ENCODE data around the gene BMPR1B. TPM values are rescaled to one million over a fixed set of nuclear protein-coding genes. Genes with fewer than 3 reads are reported as not detected.

BMPR1B gene
- total and polyA plus RNA-seq, 2 donors (not counting 1 experiment from before 2014, with no cell fraction given): not detected

DNA sequence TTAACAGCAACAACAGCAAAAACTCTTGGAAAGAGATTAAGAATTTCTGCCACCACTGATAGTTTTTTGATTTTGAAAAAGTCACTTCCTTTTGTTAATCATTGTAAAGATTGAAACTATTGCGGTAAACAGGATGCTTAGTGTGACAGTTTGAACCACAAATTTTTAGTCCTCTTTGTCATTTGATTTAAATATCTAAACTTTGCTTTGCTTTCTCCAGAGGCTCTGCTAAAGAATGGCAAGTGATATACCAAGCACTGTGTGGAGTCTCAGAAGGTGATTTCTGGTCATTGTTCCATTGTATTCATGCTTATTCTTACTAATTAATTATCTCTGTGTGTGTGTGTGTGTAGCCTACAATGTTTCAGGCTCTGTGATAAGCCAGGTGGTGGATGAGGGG lies 155.6 kb downstream of the BMPR1B start:
- DNase-seq (no peak), ATAC-seq (ENCODE audit: low read depth) (no peak)
- Histone ChIP-seq H2AFZ (ENCODE audit: insufficient read depth, low read depth, low read length, poor library complexity, severe bottlenecking) (no peak overlapping the region), H3K79me2 (ENCODE audit: control insufficient read depth, insufficient read depth, low read length) (no peaks in the 10 kb centered on the region), H3K9me3 (ENCODE audit: control extremely low read depth in 1 of 3, control insufficient read depth in 2 of 3, insufficient read depth in 1 of 3, low read length in 2 of 3) (peaks cover 0 to 9% (median 0%) of the 10 kb centered on the region in 3 donors), H3K27me3 (replicated peaks in 1 of 4; ENCODE audit: control extremely low read depth in 1 of 4, control insufficient read depth in 3 of 4, insufficient read depth in 4 of 4, low read length in 3 of 4) (no peaks in the 10 kb centered on the region), H4K20me1 (ENCODE audit: control insufficient read depth, insufficient read depth, low read length, poor library complexity, severe bottlenecking) (no peaks in the 10 kb centered on the region), H3K4me3 (ENCODE audit: control extremely low read depth in 1 of 5, extremely low read depth in 1 of 5, insufficient read depth in 1 of 5, low read depth in 2 of 5, low read length in 4 of 5) (no peak overlapping the region), H3K36me3 (replicated peaks in 1 of 2; ENCODE audit: control extremely low read depth in 1 of 2, control insufficient read depth in 1 of 2, extremely low read depth in 1 of 2, insufficient read depth in 2 of 2, low read length in 1 of 2) (no peaks in the 10 kb centered on the region), H3K27ac (ENCODE audit: low read length in 2 of 2) (no peak overlapping the region), H3K9ac (ENCODE audit: low read length) (no peak overlapping the region), H3K4me1 (ENCODE audit: control insufficient read depth in 2 of 2, insufficient read depth in 2 of 2, low read length in 2 of 2) (no peaks in the 10 kb centered on the region), H3K4me2 (replicated peaks; ENCODE audit: low read depth, low read length, poor library complexity, severe bottlenecking) (no peak overlapping the region)
- TF ChIP-seq EZH2 (IDR thresholded peaks at IDR 0.05; ENCODE audit: borderline replicate concordance, insufficient read depth, low read depth, low read length, poor library complexity, severe bottlenecking): no peak
- TF ChIP-seq, protein P1, sequence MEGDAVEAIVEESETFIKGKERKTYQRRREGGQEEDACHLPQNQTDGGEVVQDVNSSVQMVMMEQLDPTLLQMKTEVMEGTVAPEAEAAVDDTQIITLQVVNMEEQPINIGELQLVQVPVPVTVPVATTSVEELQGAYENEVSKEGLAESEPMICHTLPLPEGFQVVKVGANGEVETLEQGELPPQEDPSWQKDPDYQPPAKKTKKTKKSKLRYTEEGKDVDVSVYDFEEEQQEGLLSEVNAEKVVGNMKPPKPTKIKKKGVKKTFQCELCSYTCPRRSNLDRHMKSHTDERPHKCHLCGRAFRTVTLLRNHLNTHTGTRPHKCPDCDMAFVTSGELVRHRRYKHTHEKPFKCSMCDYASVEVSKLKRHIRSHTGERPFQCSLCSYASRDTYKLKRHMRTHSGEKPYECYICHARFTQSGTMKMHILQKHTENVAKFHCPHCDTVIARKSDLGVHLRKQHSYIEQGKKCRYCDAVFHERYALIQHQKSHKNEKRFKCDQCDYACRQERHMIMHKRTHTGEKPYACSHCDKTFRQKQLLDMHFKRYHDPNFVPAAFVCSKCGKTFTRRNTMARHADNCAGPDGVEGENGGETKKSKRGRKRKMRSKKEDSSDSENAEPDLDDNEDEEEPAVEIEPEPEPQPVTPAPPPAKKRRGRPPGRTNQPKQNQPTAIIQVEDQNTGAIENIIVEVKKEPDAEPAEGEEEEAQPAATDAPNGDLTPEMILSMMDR (IDR thresholded peaks at IDR 0.05): no peak
- no CpG with 5 or more reads among the region's 1 CpG for WGBS (ENCODE audit: insufficient coverage)
- Mint-ChIP-seq H3K27ac (no peak overlapping the region), H3K9me3 (ENCODE audit: insufficient read depth) (no peaks in the 10 kb centered on the region), H3K4me1 (no peaks in the 10 kb centered on the region), H3K4me3 (no peak overlapping the region), H3K27me3 (no peaks in the 10 kb centered on the region)
- ChIA-PET POLR2A (no interaction called here), CTCF (no interaction called here)
- intact Hi-C loops (cut with micrococcal nuclease): no loop called here

DNA sequence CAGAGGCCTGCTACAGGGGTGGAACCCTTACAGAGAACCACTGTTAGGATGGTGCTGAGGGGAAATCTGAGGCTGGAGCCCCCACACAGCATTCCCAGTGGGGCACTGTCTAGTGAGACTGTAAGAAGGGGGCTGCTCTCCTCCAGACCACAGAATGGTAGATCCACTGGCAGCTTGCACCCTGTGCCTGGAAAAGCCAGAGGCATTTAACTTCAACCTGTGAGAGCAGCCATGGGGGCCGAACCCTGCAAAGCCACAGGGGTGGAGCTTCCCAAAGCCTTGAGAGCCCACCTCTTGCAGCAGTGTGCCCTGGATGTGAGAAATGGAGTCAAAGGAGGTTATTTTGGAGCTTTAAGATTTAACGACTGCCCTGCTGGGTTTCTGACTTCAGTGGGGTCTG lies 159.4 kb downstream of the BMPR1B start:
- no peaks in the 10 kb centered on the region for H3K4me1 ChIP-seq (ENCODE audit: control insufficient read depth in 2 of 2, insufficient read depth in 2 of 2, low read length in 2 of 2)
- no peaks in the 10 kb centered on the region for H3K27me3 ChIP-seq (replicated peaks in 1 of 4; ENCODE audit: control extremely low read depth in 1 of 4, control insufficient read depth in 3 of 4, insufficient read depth in 4 of 4, low read length in 3 of 4)
- 80% methylated on average over 1 of the region's 2 CpGs for WGBS (ENCODE audit: insufficient coverage)
- no peaks in the 10 kb centered on the region for H4K20me1 ChIP-seq (ENCODE audit: control insufficient read depth, insufficient read depth, low read length, poor library complexity, severe bottlenecking)
- no peak overlapping the region for H3K9ac ChIP-seq (ENCODE audit: low read length)
- Mint-ChIP-seq H3K27ac (no peak overlapping the region), H3K9me3 (ENCODE audit: insufficient read depth) (no peaks in the 10 kb centered on the region), H3K27me3 (no peaks in the 10 kb centered on the region), H3K4me1 (no peaks in the 10 kb centered on the region), H3K4me3 (no peak overlapping the region)
- no peak for DNase-seq
- CTCF ChIA-PET: no interaction called here
- peaks cover 0 to 9% (median 0%) of the 10 kb centered on the region in 3 donors for H3K9me3 ChIP-seq (ENCODE audit: control extremely low read depth in 1 of 3, control insufficient read depth in 2 of 3, insufficient read depth in 1 of 3, low read length in 2 of 3)
- intact Hi-C loops (cut with micrococcal nuclease): no loop called here
- H3K4me2 ChIP-seq (replicated peaks; ENCODE audit: low read depth, low read length, poor library complexity, severe bottlenecking): no peak overlapping the region
- ATAC-seq (ENCODE audit: low read depth): no peak
- no peak overlapping the region for H3K27ac ChIP-seq (ENCODE audit: low read length in 2 of 2)
- no peak overlapping the region for H2AFZ ChIP-seq (ENCODE audit: insufficient read depth, low read depth, low read length, poor library complexity, severe bottlenecking)
- POLR2A ChIA-PET: no interaction called here
- no peaks in the 10 kb centered on the region for H3K79me2 ChIP-seq (ENCODE audit: control insufficient read depth, insufficient read depth, low read length)
- no peak overlapping the region for H3K4me3 ChIP-seq (ENCODE audit: control extremely low read depth in 1 of 5, extremely low read depth in 1 of 5, insufficient read depth in 1 of 5, low read depth in 2 of 5, low read length in 4 of 5)
- H3K36me3 ChIP-seq (replicated peaks in 1 of 2; ENCODE audit: control extremely low read depth in 1 of 2, control insufficient read depth in 1 of 2, extremely low read depth in 1 of 2, insufficient read depth in 2 of 2, low read length in 1 of 2): no peaks in the 10 kb centered on the region
- TF ChIP-seq EZH2 (IDR thresholded peaks at IDR 0.05; ENCODE audit: borderline replicate concordance, insufficient read depth, low read depth, low read length, poor library complexity, severe bottlenecking): no peak
- TF ChIP-seq, protein P1 (IDR thresholded peaks at IDR 0.05): no peak
